ENCODE measurements around the gene ITPR2.

Gene ITPR2

GRCh38 chr12:26373606-26374495, 459.1 kb downstream of the ITPR2 start:
- DNase-seq, result no peak

GRCh38 chr12:26372866-26373265, 460.1 kb downstream of the ITPR2 start:
- no peak for DNase-seq

DNA sequence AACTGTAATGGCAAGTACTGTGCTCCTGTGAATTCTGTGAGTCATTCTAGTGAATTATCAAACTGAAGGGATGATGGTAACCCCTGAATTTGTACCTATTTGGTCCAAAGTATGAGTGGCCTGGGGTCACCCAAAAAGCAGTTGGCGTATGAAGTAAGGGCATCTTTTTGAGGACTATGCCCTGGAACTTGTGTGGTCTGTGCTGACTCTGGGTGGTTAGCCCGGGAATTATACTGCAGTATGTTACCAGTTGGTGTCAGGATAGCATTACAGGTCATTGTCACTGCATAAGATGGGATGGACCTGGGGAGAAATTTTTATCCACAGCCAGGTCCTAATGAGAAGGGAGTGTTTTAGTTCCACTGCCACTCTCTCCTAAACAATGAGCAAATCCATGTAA, 462.9 kb downstream of the ITPR2 start:
- DNase-seq, result no peak

- no peak for DNase-seq
Measured at GRCh38 chr12:26369588-26369987, 463.4 kb downstream of the ITPR2 start.

DNA sequence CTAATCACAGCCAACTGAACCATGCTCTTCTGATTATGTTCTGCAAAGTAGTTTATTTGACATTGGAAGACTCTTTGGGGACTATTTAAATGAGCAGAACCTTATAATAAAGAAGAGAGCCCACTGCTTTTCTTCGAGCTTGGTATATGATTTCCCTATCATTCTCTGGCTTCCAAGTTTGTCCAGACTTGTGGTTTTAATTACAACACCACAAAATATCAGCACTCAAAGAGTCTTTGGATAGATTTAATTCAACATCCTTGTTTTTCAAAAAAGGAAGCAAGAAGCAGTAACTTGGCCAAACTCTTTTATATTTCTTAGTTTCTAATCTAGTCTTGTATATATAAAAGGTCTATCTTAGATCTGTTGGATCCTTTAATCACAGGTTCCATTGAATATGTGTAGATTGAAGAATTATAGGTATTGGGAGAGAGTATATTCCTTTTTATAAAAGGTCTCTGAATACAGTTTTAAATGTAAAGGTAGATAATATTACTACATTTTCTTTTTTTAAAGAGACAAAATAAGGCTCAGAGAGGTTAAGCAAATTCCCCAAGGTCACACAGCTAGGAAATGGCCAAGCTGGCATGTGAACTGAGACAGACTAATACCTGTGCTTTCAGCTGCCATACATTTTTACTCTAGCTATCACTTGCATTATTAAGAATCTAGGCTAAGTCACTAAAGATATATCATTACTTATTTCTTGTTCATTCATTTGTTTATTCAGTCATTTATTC, 464.8 kb downstream of the ITPR2 start:
- no peak for DNase-seq

DNA sequence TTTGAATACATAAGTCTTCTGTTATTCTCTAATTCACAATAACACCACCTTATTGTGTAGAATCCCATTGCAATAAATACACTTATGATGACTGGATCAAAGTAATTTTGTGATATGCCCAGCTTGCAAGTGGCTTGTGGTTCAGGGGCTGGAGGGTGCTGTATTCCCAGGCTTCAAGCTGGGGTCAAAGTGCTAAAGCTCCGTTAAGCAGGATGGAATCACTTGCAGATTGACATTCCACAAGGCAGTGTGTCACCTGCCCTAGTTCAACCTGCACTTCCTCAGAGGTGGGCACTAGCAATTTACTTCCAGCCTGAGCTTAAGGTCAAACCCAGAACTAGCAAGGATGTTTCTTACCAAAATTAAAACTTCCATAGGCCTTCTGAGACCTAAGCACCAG, 471.0 kb downstream of the ITPR2 start:
- DNase-seq, result no peak

GRCh38 chr12:26360062-26360461, 472.9 kb downstream of the ITPR2 start:
- DNase-seq, result no peak

DNA sequence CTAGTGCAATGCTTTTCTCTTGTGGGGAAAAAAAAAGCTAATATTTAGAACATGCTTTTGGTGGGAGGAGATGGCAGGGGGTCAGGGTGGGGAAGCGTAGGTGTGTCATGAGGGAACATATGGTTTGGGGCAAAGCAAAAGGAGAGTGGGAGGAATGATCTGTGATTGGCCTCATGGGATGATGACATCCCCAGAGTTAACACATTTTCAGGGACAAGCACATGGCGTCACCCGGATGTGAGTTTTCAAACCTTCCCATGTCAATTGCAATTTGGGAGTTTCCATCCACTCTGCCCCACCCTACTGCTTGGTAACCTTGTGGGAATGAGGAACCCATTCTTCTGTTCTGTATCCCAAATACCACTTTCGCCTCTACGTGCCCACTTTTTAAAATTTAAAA, 473.4 kb downstream of the ITPR2 start:
- no peak for DNase-seq

DNA sequence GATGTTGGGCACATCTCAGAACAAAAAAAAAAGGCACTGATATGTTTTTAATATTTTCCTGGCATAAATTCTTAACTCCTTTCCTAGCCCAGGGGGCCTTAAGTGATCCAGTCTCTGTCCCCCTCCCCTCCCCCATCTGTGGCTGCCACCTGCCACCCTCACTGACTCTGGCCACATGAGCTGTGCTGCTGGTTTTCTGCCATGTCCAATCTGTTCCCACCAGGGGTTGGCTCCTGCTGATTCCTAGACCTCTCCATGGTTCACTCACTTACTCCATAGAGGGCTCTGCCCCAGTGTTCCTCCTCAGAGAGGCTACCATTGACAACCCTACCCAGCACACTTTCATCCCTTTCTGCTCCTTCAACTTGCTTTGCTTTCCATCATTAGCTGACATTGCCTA, 474.3 kb downstream of the ITPR2 start:
- no peak for DNase-seq

GRCh38 chr12:26347300-26347699, 485.7 kb downstream of the ITPR2 start:
- no peak for DNase-seq

- no peak for DNase-seq
Measured at GRCh38 chr12:26346736-26347135, 486.3 kb downstream of the ITPR2 start.

DNA sequence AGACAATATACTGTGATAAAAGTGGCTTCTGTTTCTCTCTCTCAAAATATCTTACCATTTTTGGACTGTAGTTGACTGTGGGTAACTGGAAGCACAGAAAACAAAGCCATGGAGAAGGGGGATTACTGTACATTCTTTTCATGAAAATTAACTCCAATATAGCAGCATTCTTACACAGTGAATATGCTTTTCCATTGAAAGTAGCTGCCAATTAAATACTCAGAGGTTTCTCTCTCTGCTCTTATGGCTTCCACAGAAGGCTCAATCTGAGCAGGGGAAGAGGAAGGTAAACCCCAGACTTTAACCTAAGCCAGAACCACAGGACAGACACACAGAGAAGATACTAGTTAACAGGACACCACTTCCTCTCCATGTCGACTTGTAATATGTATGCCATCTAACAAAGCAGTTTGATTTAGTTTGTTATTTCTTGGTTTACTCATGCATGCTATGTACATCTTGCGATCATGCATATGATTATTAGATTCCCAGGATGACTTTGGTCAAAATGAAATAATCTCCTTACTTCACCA, 487.5 kb downstream of the ITPR2 start:
- no peak for DNase-seq

DNA sequence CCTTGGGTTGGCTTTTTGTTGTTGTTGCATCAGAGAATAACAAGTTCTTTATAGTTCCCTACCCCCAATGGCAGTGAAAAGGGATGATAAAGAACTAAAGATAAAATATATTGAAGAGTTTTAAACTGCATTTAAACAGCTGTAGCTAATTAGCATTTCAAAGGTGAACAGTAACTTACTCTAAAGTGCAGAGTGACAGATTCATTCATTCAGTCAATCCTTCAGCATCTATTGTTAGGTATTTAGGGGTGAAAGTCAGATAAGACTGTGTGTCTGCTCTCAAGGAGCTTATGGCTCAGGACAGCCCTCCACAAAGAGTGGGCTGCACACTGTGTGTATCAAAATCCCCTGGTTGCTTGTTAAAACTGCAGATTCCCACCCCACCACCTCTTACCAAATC, 491.5 kb downstream of the ITPR2 start:
- no peak for DNase-seq

DNA sequence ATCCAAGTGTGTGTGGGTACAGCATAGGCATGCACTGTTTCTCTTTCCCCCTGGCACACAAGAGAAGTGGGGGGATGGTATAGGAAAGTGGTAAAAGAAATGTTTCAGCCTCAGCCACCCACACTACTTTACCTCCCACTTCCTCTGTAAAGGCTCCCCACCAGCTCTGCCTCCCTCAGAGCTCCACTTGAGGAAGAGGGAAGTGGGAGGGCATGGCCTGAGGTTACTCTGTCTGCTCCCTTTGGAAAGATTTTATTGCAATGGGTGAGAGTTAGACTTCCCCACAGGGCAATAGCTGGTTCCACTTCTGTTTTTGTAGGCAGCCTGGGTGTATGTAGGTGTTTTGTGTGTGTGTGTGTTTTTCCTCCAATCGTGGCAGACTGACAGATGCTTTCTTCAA, 492.3 kb downstream of the ITPR2 start:
- DNase-seq, result no peak

GRCh38 chr12:26339976-26340375, 493.0 kb downstream of the ITPR2 start:
- no peak for DNase-seq

GRCh38 chr12:26338586-26339572, 494.1 kb downstream of the ITPR2 start:
- DNase-seq, result no peak

DNA sequence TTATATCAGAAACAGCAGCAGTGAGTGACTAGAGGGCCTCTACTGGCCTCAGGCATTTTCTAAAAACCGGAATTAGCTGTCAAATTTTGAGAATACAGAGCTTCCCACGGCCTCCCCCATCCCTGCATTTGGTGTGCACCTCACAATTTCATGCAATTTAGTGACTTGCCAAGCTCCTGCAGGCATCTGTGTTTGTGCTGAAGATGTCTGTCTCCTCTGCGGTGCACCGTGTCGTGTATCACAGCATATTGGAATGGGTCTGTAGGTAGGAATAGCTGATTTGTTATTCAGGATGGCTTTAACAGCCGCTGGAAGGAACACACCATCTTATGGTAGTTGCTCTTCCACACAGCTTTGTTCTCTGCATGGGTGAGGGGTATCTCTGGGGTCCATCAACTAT, 497.3 kb downstream of the ITPR2 start:
- no peak for DNase-seq

DNA sequence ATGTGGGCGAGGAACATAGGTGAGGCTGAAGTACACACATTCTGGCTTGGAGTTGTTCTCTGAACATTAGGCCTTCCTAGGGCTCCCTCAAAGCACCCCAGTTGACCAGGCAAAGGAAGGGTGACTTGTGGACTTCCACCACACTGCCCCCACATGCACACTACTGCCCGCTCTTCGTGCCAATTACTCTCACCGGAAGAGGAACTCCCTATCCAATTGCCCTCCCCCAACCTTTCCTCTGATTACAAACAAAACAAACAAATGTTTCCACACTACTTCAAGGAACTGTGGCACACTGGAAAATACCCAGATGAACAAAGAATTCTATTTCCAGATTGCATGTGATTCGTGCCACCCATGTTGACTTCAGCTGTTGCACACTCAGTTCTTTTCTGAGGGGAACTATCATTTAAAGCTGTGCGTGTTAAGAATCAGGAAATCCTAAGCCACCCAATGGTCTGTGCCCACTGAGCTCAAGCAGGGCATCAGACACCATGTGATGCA, 498.3 kb downstream of the ITPR2 start:
- DNase-seq, result no peak

GRCh38 chr12:26331960-26332359, 501.0 kb downstream of the ITPR2 start:
- no peak for DNase-seq

GRCh38 chr12:26331136-26331535, 501.9 kb downstream of the ITPR2 start:
- no peak for DNase-seq

GRCh38 chr12:26327975-26328644, 504.9 kb downstream of the ITPR2 start:
- no peak for DNase-seq

- DNase-seq, result no peak
Measured at GRCh38 chr12:26323673-26324072, 509.3 kb downstream of the ITPR2 start.
